ENCODE measurements around the gene SAMD5. TPM values are rescaled to one million over a fixed set of nuclear protein-coding genes. Genes with fewer than 3 reads are reported as not detected.
A peak's percentile ranks its signal among the peaks of the same experiment; 100 is the strongest.

Gene SAMD5
- total and polyA plus RNA-seq, 2 donors (not counting 1 experiment from before 2014, with no cell fraction given) = 4.0 to 5.9 TPM

GRCh38 chr6:147582991-147583390 is 74.5 kb downstream of the SAMD5 start:
- H4K20me1 ChIP-seq (ENCODE audit: control insufficient read depth, extremely low read depth, insufficient read depth, low read length) = no peaks in the 10 kb centered on the region
- H3K9me3 ChIP-seq (ENCODE audit: control insufficient read depth, insufficient read depth, low read depth, low read length) = no peaks in the 10 kb centered on the region
- H2AFZ ChIP-seq (ENCODE audit: low read length) = no peak overlapping the region
- H3K79me2 ChIP-seq (ENCODE audit: control insufficient read depth, insufficient read depth, low read length) = no peaks in the 10 kb centered on the region
- no peaks in the 10 kb centered on the region for H3K36me3 ChIP-seq (ENCODE audit: control insufficient read depth, insufficient read depth, low read length)
- H3K4me1 ChIP-seq (ENCODE audit: control insufficient read depth, extremely low read depth, insufficient read depth, low read length) = no peaks in the 10 kb centered on the region
- no peak overlapping the region for H3K4me3 ChIP-seq (replicated peaks in 1 of 4; ENCODE audit: control extremely low read depth in 1 of 4, insufficient read depth in 1 of 4, low read depth in 3 of 4, low read length in 4 of 4)
- no peak overlapping the region for H3K4me2 ChIP-seq (ENCODE audit: extremely low read depth, insufficient read depth, low read length)
- H3K9ac ChIP-seq (ENCODE audit: insufficient read depth, low read length) = no peak overlapping the region
- H3K27me3 ChIP-seq (ENCODE audit: control insufficient read depth, insufficient read depth, low read length) = no peaks in the 10 kb centered on the region
- no peak overlapping the region for H3K27ac ChIP-seq (ENCODE audit: insufficient read depth, low read length)
- no peak for TF ChIP-seq CTCF (conservative IDR thresholded peaks at IDR 0.05 in 1 of 2, IDR thresholded peaks at IDR 0.05 in 1 of 2; ENCODE audit: low read depth in 1 of 2, low read length in 2 of 2)
- TF ChIP-seq EZH2 (IDR thresholded peaks at IDR 0.05; ENCODE audit: low read length, missing control alignments) = no peak
- no peak for DNase-seq (ENCODE audit: low read depth in 2 of 2)

GRCh38 chr6:147585256-147585655 is 76.8 kb downstream of the SAMD5 start:
- no peak for TF ChIP-seq EZH2 (IDR thresholded peaks at IDR 0.05; ENCODE audit: low read length, missing control alignments)
- no peak for TF ChIP-seq CTCF (conservative IDR thresholded peaks at IDR 0.05 in 1 of 2, IDR thresholded peaks at IDR 0.05 in 1 of 2; ENCODE audit: low read depth in 1 of 2, low read length in 2 of 2)
- no peak overlapping the region for H3K27ac ChIP-seq (ENCODE audit: insufficient read depth, low read length)
- no peaks in the 10 kb centered on the region for H3K79me2 ChIP-seq (ENCODE audit: control insufficient read depth, insufficient read depth, low read length)
- H3K9me3 ChIP-seq (ENCODE audit: control insufficient read depth, insufficient read depth, low read depth, low read length) = no peaks in the 10 kb centered on the region
- H3K4me3 ChIP-seq (replicated peaks in 1 of 4; ENCODE audit: control extremely low read depth in 1 of 4, insufficient read depth in 1 of 4, low read depth in 3 of 4, low read length in 4 of 4) = no peak overlapping the region
- no peak overlapping the region for H3K9ac ChIP-seq (ENCODE audit: insufficient read depth, low read length)
- H3K4me2 ChIP-seq (ENCODE audit: extremely low read depth, insufficient read depth, low read length) = no peak overlapping the region
- H3K4me1 ChIP-seq (ENCODE audit: control insufficient read depth, extremely low read depth, insufficient read depth, low read length) = no peaks in the 10 kb centered on the region
- no peaks in the 10 kb centered on the region for H4K20me1 ChIP-seq (ENCODE audit: control insufficient read depth, extremely low read depth, insufficient read depth, low read length)
- H3K36me3 ChIP-seq (ENCODE audit: control insufficient read depth, insufficient read depth, low read length) = no peaks in the 10 kb centered on the region
- no peaks in the 10 kb centered on the region for H3K27me3 ChIP-seq (ENCODE audit: control insufficient read depth, insufficient read depth, low read length)
- no peak overlapping the region for H2AFZ ChIP-seq (ENCODE audit: low read length)
- no peak for DNase-seq (ENCODE audit: low read depth in 2 of 2)

- Histone ChIP-seq H4K20me1 (ENCODE audit: control insufficient read depth, extremely low read depth, insufficient read depth, low read length) (no peaks in the 10 kb centered on the region), H3K4me2 (ENCODE audit: extremely low read depth, insufficient read depth, low read length) (peak overlapping the region; percentile 15), H3K36me3 (ENCODE audit: control insufficient read depth, insufficient read depth, low read length) (no peaks in the 10 kb centered on the region), H3K27ac (ENCODE audit: insufficient read depth, low read length) (no peak overlapping the region), H3K79me2 (ENCODE audit: control insufficient read depth, insufficient read depth, low read length) (no peaks in the 10 kb centered on the region), H3K27me3 (ENCODE audit: control insufficient read depth, insufficient read depth, low read length) (no peaks in the 10 kb centered on the region), H3K9ac (ENCODE audit: insufficient read depth, low read length) (no peak overlapping the region), H2AFZ (ENCODE audit: low read length) (no peak overlapping the region), H3K4me3 (replicated peaks in 1 of 4; ENCODE audit: control extremely low read depth in 1 of 4, insufficient read depth in 1 of 4, low read depth in 3 of 4, low read length in 4 of 4) (no peak overlapping the region), H3K4me1 (ENCODE audit: control insufficient read depth, extremely low read depth, insufficient read depth, low read length) (no peaks in the 10 kb centered on the region), H3K9me3 (ENCODE audit: control insufficient read depth, insufficient read depth, low read depth, low read length) (no peaks in the 10 kb centered on the region)
- TF ChIP-seq EZH2 (IDR thresholded peaks at IDR 0.05; ENCODE audit: low read length, missing control alignments) (no peak), CTCF (conservative IDR thresholded peaks at IDR 0.05 in 1 of 2, IDR thresholded peaks at IDR 0.05 in 1 of 2; ENCODE audit: low read depth in 1 of 2, low read length in 2 of 2) (no peak)
- peak; percentile 65 to 88 for DNase-seq (ENCODE audit: low read depth in 2 of 2)
Observed at GRCh38 chr6:147586044-147586443, 77.6 kb downstream of the SAMD5 start.
